Osteoblast (primary cell): ENCODE data around the gene NPIPA5. TPM values are rescaled to one million over a fixed set of nuclear protein-coding genes. Genes with fewer than 3 reads are reported as not detected.
"Not testable (repeated sequence)": the region's sequence is repeated elsewhere in the genome, so short reads cannot be mapped to it uniquely, and the experiment has no call there.

Source experiments
- DNase-seq: peaks from one replicate; pipeline ENCODE4 v3.0.0; 2011; ENCODE audit warnings: low spot score, mixed read lengths; ENCODE audit not compliant: insufficient read length; ENCODE audit errors: missing footprints
- H2AFZ ChIP-seq: 2 replicates; pipeline ENCODE4 v1.6.0; 2011; ENCODE audit warnings: mild to moderate bottlenecking, low read length
- H3K27ac ChIP-seq: 2 replicates; pipeline ENCODE4 v1.5.1; 2011; ENCODE audit warnings: mild to moderate bottlenecking, low read depth, low read length, moderate library complexity
- H3K27me3 ChIP-seq: 2 replicates; pipeline ENCODE4 v1.6.0; 2012; ENCODE audit warnings: mild to moderate bottlenecking, control low read depth, inconsistent platforms, low read length, moderate library complexity; ENCODE audit not compliant: insufficient read depth
- H3K36me3 ChIP-seq: 2 replicates; pipeline ENCODE4 v1.5.1; 2011; ENCODE audit warnings: mild to moderate bottlenecking, low read length, control low read depth, moderate library complexity; ENCODE audit not compliant: insufficient read depth
- H3K4me1 ChIP-seq: 2 replicates; pipeline ENCODE4 v1.5.1; 2011; ENCODE audit warnings: mild to moderate bottlenecking, low read length, control low read depth, moderate library complexity; ENCODE audit not compliant: insufficient read depth
- H3K4me2 ChIP-seq: 2 replicates; pipeline ENCODE4 v1.6.0; 2011; ENCODE audit warnings: mild to moderate bottlenecking, low read length; ENCODE audit not compliant: insufficient read depth
- H3K4me3 ChIP-seq: fragments of 200-600 bp; sonication (generic); 3 replicates; pipeline ENCODE4 v1.5.1; 2012; ENCODE audit warnings: mild to moderate bottlenecking, low read length, inconsistent platforms; ENCODE audit not compliant: insufficient read depth
- H3K79me2 ChIP-seq: 2 replicates; pipeline ENCODE4 v1.6.0; 2012; ENCODE audit warnings: mild to moderate bottlenecking, low read length, control low read depth, inconsistent platforms; ENCODE audit not compliant: insufficient read depth
- H3K9me3 ChIP-seq: 2 replicates; pipeline ENCODE4 v1.5.1; 2011; ENCODE audit warnings: low read depth, low read length, control low read depth
- H4K20me1 ChIP-seq: 2 replicates; pipeline ENCODE4 v1.6.0; 2012; ENCODE audit warnings: mild to moderate bottlenecking, low read length, control low read depth; ENCODE audit not compliant: insufficient read depth
- CTCF ChIP-seq: IDR thresholded peaks from 2 replicates; pipeline ENCODE4 v1.5.1; 2011; ENCODE audit warnings: mild to moderate bottlenecking, low read depth, low read length, moderate library complexity; ENCODE audit errors: extremely low read depth
- total RNA-seq: library from RNA; depleted of rRNA; stranded (reverse); fragments of >200 nt; gene quantifications from 2 replicates; pipeline ENCODE4 v1.2.3, GENCODE V29; 2012

The NPIPA5 gene
- total RNA-seq = 3.2 and 5.4 TPM in 2 replicates

- H4K20me1 ChIP-seq, H3K36me3 ChIP-seq, H3K27ac ChIP-seq, DNase-seq, H3K9me3 ChIP-seq, H3K4me3 ChIP-seq, H3K27me3 ChIP-seq, H3K79me2 ChIP-seq, H3K4me2 ChIP-seq, H3K4me1 ChIP-seq, H2AFZ ChIP-seq: not testable (repeated sequence)
Measured at GRCh38 chr16:15378194-15378593, at the start of gene NPIPA5. TSS of gene NPIPA5 (minus strand) at chr16:15378294. CDS start at chr16:15378294, 0 bp downstream.

GRCh38 chr16:15427648-15428239 lies 49.6 kb upstream of the NPIPA5 start:
- Histone ChIP-seq H3K9me3 (no peaks in the 10 kb centered on the region), H3K36me3 (no peaks in the 10 kb centered on the region), H3K4me2 (peak overlapping the region; percentile 64), H4K20me1 (no peaks in the 10 kb centered on the region), H2AFZ (peak overlapping the region; percentile 43), H3K27me3 (peaks cover 14% of the 10 kb centered on the region), H3K4me1 (no peaks in the 10 kb centered on the region), H3K27ac (no peak overlapping the region), H3K79me2 (no peaks in the 10 kb centered on the region), H3K4me3 (peak overlapping the region; percentile 18)
- TF ChIP-seq CTCF = peak; percentile 75
- DNase-seq = peak; percentile 94

- no peaks in the 10 kb centered on the region for H3K79me2 ChIP-seq
- no peaks in the 10 kb centered on the region for H3K36me3 ChIP-seq
Measured at GRCh38 chr16:15426796-15427195, 48.7 kb upstream of the NPIPA5 start.

GRCh38 chr16:15425861-15426260 lies 47.8 kb upstream of the NPIPA5 start:
- Histone ChIP-seq H3K36me3 (no peaks in the 10 kb centered on the region), H3K79me2 (no peaks in the 10 kb centered on the region), H3K4me1 (no peaks in the 10 kb centered on the region), H3K9me3 (no peaks in the 10 kb centered on the region), H3K27ac (no peak overlapping the region), H3K4me2 (no peak overlapping the region), H3K27me3 (peaks cover 16% of the 10 kb centered on the region), H2AFZ (no peak overlapping the region), H3K4me3 (no peak overlapping the region), H4K20me1 (no peaks in the 10 kb centered on the region)
- DNase-seq = no peak
- TF ChIP-seq CTCF = no peak

More at GRCh38 chr16:15426796-15427195, 48.7 kb upstream of the NPIPA5 start:
- no peaks in the 10 kb centered on the region for H3K9me3 ChIP-seq
- no peak for DNase-seq
- peaks cover 16% of the 10 kb centered on the region for H3K27me3 ChIP-seq
- no peak for TF ChIP-seq CTCF
- no peaks in the 10 kb centered on the region for H4K20me1 ChIP-seq
- no peak overlapping the region for H3K4me2 ChIP-seq
- no peak overlapping the region for H2AFZ ChIP-seq
- no peaks in the 10 kb centered on the region for H3K4me1 ChIP-seq
- H3K27ac ChIP-seq = no peak overlapping the region
- H3K4me3 ChIP-seq = no peak overlapping the region
